Neuronal stem cell (in vitro differentiated cells): ENCODE results near the gene WIZ.

ENCODE experiments used
- DNase-seq: peaks from one replicate; pipeline ENCODE4 v3.0.0-alpha.2; 2013; ENCODE audit warnings: low spot score
- H2AFZ ChIP-seq: one replicate; pipeline ENCODE4 v1.6.1; 2013; ENCODE audit warnings: mild to moderate bottlenecking, low read length, inconsistent platforms
- H2AK5ac ChIP-seq: 2 replicates; pipeline ENCODE4 v1.6.1; 2013; ENCODE audit warnings: low read depth, mild to moderate bottlenecking, inconsistent platforms, low read length, moderate library complexity, mixed read lengths
- H2BK120ac ChIP-seq: 2 replicates; pipeline ENCODE4 v1.6.1; 2013; ENCODE audit warnings: low read depth, mild to moderate bottlenecking, inconsistent platforms, low read length, moderate library complexity, mixed read lengths
- H2BK12ac ChIP-seq: one replicate; pipeline ENCODE4 v1.6.1; 2013; ENCODE audit warnings: low read length, inconsistent platforms
- H2BK15ac ChIP-seq: 2 replicates; pipeline ENCODE4 v1.6.1; 2013; ENCODE audit warnings: mild to moderate bottlenecking, low read length, inconsistent platforms, mixed read lengths
- H2BK5ac ChIP-seq: one replicate; pipeline ENCODE4 v1.6.1; 2013; ENCODE audit warnings: inconsistent platforms, mild to moderate bottlenecking, low read length, moderate library complexity
- H3K14ac ChIP-seq: one replicate; pipeline ENCODE4 v1.6.1; 2013; ENCODE audit warnings: low read length, inconsistent platforms
- H3K18ac ChIP-seq: 2 replicates; pipeline ENCODE4 v1.6.1; 2013; ENCODE audit warnings: low read length, inconsistent platforms
- H3K23ac ChIP-seq: 2 replicates; pipeline ENCODE4 v1.6.1; 2013; ENCODE audit warnings: low read depth, mild to moderate bottlenecking, mixed read lengths, low read length, inconsistent platforms; ENCODE audit not compliant: poor library complexity
- H3K27ac ChIP-seq: replicated peaks from 3 replicates; pipeline ENCODE4 v1.5.1; 2013; ENCODE audit warnings: low read length, inconsistent platforms
- H3K27me3 ChIP-seq, 3 experiments: 2 replicates each; pipeline ENCODE4 v1.6.1; 2013; ENCODE audit warnings: low read length in 3 of 3, mild to moderate bottlenecking in 2 of 3, inconsistent platforms in 1 of 3, low read depth in 1 of 3, mixed read lengths in 1 of 3, moderate library complexity in 1 of 3; ENCODE audit not compliant: control insufficient read depth in 3 of 3, insufficient read depth in 3 of 3
- H3K36me3 ChIP-seq, 2 donors: replicated peaks in 1 of 2; 2 replicates each; pipeline ENCODE4 v1.6.1; 2013; ENCODE audit warnings: low read length in 2 of 2; ENCODE audit not compliant: control insufficient read depth in 2 of 2, insufficient read depth in 2 of 2
- H3K4ac ChIP-seq: 2 replicates; pipeline ENCODE4 v1.6.1; 2013; ENCODE audit warnings: inconsistent platforms, mild to moderate bottlenecking, low read length, moderate library complexity
- H3K4me1 ChIP-seq, 2 donors: 1 replicate in 1 of 2; 2 replicates in 1 of 2; pipeline ENCODE4 v1.6.1; 2013; ENCODE audit warnings: low read length in 2 of 2, low read depth in 1 of 2; ENCODE audit not compliant: control insufficient read depth in 2 of 2, insufficient read depth in 1 of 2
- H3K4me2 ChIP-seq: one replicate; pipeline ENCODE4 v1.6.1; 2013; ENCODE audit warnings: mild to moderate bottlenecking, low read length, inconsistent platforms; ENCODE audit not compliant: insufficient read depth, poor library complexity, severe bottlenecking
- H3K4me3 ChIP-seq, 2 donors: 2 replicates each; pipeline ENCODE4 v1.5.1; 2013; ENCODE audit warnings: low read length in 2 of 2, mild to moderate bottlenecking in 2 of 2, inconsistent platforms in 1 of 2, moderate library complexity in 1 of 2
- H3K79me1 ChIP-seq: one replicate; pipeline ENCODE4 v1.6.1; 2013; ENCODE audit warnings: low read depth, mild to moderate bottlenecking, inconsistent platforms, low read length, moderate library complexity
- H3K9ac ChIP-seq: one replicate; pipeline ENCODE4 v1.6.1; 2013; ENCODE audit warnings: mild to moderate bottlenecking, low read depth, low read length, inconsistent platforms; ENCODE audit not compliant: poor library complexity
- H3K9me3 ChIP-seq, 2 donors: replicated peaks in 1 of 2; 2 replicates each; pipeline versions ENCODE3 to v1.6.1; 2013; ENCODE audit warnings: low read length in 2 of 2, mild to moderate bottlenecking in 2 of 2, inconsistent platforms in 1 of 2, low read depth in 1 of 2, mixed read lengths in 1 of 2, moderate library complexity in 1 of 2; ENCODE audit not compliant: control insufficient read depth in 2 of 2, insufficient read depth in 1 of 2
- H4K8ac ChIP-seq: one replicate; pipeline ENCODE4 v1.6.1; 2013; ENCODE audit warnings: low read depth, mild to moderate bottlenecking, inconsistent platforms, low read length, moderate library complexity
- H4K91ac ChIP-seq: one replicate; pipeline ENCODE4 v1.6.1; 2013; ENCODE audit warnings: low read length, low read depth, mild to moderate bottlenecking, inconsistent platforms; ENCODE audit not compliant: poor library complexity
- WGBS, 2 donors: extraction: QIAGEN DNeasy Blood & Tissue Kit; methylation state at CpG; one replicate each; pipeline ENCODE4 v1.1.7; 2013; ENCODE audit warnings: missing lambda C conversion rate in 2 of 2, mixed read lengths in 1 of 2; ENCODE audit not compliant: insufficient read length in 2 of 2, insufficient replicate concordance in 1 of 2; ENCODE audit errors: extremely low coverage in 2 of 2; 5-methylcytosine and 5-hydroxymethylcytosine counted together

The WIZ gene

DNA sequence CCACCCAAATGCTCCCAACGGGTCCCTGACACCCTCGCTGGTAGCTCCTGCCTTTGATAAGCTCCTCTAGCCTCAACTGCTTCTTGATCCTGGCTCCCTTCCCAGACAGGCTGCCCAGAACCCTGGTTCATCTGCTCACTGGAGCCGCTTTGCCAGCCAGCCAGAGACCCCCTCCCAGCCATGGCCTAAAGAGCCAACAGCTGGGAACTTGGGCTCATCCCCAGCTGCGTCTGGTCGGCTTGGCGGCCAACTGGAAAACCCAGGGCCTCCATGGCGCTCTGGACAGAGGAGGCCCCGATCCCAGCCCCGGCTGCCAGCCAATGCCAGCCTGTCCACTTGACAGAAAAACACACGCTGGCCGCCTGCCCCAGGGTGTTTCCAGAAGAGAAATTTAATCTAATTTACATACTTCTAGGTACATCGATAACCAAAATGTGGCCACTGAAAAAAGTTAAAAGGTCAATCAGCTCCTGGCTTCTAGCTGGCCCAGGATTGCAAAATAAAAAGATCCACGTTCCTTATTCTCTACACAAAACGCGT lies 28.0 kb downstream of the WIZ start:
- Histone ChIP-seq H2AK5ac (no peak overlapping the region), H3K18ac (no peak overlapping the region), H3K4me3 (no peak overlapping the region), H3K27me3 (no peaks in the 10 kb centered on the region), H2BK12ac (no peak overlapping the region), H2BK15ac (no peak overlapping the region), H3K4me2 (no peak overlapping the region), H4K8ac (no peak overlapping the region), H3K79me1 (peaks cover 7% of the 10 kb centered on the region), H3K27ac (no peak overlapping the region), H3K23ac (no peak overlapping the region), H2AFZ (no peak overlapping the region), H4K91ac (no peak overlapping the region), H3K9ac (no peak overlapping the region), H3K4ac (no peak overlapping the region), H3K36me3 (peaks cover 38 to 63% of the 10 kb centered on the region in 2 donors), H2BK120ac (no peak overlapping the region), H3K14ac (no peak overlapping the region), H3K9me3 (peaks cover 6 to 11% of the 10 kb centered on the region in 2 donors), H2BK5ac (no peak overlapping the region), H3K4me1 (peaks cover 6 to 8% of the 10 kb centered on the region in 2 donors)
- no peak for DNase-seq
- WGBS, 2 donors: no CpG with 5 or more reads among the region's 15 CpGs

DNA sequence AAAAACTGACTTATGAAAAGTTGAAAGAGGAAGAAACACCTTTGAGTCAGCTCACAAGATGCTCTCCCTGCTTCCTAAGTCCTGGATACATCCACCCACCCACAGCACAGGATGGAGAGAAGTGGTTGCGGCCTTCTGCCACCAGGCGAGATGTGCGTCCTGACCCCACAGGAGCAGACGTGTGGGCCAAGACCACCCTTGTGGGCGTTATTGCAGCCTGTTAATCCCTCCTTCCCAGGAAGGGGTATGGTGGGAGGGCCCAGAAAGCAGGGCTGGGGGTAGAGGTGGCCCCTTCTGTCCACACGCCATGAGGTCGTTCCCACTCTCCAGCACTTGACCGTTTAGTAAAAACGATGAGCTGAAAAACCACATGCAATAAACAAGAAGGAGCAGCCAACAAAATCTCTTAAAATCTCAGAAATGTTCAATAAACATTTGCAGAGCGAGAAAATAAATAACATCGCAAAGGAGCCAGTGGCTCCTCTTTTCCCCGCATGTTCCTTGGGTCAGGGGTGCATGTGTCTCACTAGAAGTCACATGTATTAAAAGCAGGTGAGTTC lies 28.5 kb downstream of the WIZ start:
- H2AFZ ChIP-seq: no peak overlapping the region

DNA sequence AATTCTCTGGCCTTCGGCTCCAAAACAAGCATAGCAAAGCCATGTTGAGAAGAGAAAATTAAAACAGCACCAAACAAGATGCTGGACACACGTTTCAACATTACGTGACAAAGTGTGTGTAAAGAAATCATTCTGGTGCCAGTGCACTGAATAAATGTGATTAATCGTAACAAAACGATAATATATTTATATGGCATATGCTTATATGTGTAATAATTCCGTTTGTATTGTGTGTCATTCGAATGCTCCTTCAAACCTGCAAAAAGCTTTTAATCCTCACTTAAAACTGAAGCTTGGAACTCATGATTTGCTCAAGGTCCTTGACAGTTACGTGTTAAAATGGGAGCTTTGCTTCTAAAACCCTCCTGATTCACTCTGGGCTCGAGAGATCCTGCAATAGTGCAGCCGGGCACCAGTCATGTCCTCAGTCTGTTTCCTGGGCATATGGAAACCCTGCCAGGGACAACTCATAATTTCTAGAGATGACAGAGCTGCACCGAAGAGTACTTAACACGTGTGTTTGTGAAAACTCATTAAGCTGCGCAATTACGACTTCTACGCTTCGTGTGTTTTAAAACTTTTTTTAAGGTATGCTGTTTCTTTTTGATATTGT lies 30.2 kb downstream of the WIZ start:
- no peak overlapping the region for H3K4ac ChIP-seq
- no peak overlapping the region for H3K18ac ChIP-seq
- peaks cover 23 to 63% of the 10 kb centered on the region in 2 donors for H3K36me3 ChIP-seq
- H3K27me3 ChIP-seq: no peaks in the 10 kb centered on the region
- no peak overlapping the region for H3K4me2 ChIP-seq
- H2AFZ ChIP-seq: peak overlapping the region; percentile 52
- no peak for DNase-seq
- H2BK12ac ChIP-seq: no peak overlapping the region
- no peak overlapping the region for H2BK15ac ChIP-seq
- H3K9me3 ChIP-seq: peaks cover 9 to 13% of the 10 kb centered on the region in 2 donors
- H3K14ac ChIP-seq: no peak overlapping the region
- no CpG with 5 or more reads among the region's 16 CpGs for WGBS, 2 donors
- peaks cover 6 to 8% of the 10 kb centered on the region in 2 donors for H3K4me1 ChIP-seq
- no peak overlapping the region for H2BK120ac ChIP-seq
- peak overlapping the region in 1 of 2 donors; percentile 18 for H3K4me3 ChIP-seq
- no peak overlapping the region for H3K9ac ChIP-seq
- no peak overlapping the region for H2BK5ac ChIP-seq
- peaks cover 10% of the 10 kb centered on the region for H3K79me1 ChIP-seq
- H4K8ac ChIP-seq: no peak overlapping the region
- no peak overlapping the region for H3K23ac ChIP-seq
- no peak overlapping the region for H2AK5ac ChIP-seq
- no peak overlapping the region for H4K91ac ChIP-seq
- H3K27ac ChIP-seq: no peak overlapping the region

More for the DNA sequence above, 28.5 kb downstream of the WIZ start:
- peak overlapping the region; percentile 35 for H3K9ac ChIP-seq
- H3K4ac ChIP-seq: no peak overlapping the region
- H2BK12ac ChIP-seq: no peak overlapping the region
- H3K9me3 ChIP-seq: peaks cover 9 to 11% of the 10 kb centered on the region in 2 donors
- no peak overlapping the region for H3K27ac ChIP-seq
- no peak overlapping the region for H2BK120ac ChIP-seq
- H3K18ac ChIP-seq: no peak overlapping the region
- H2BK5ac ChIP-seq: no peak overlapping the region
- no peak overlapping the region for H2BK15ac ChIP-seq
- H4K91ac ChIP-seq: no peak overlapping the region
- no peak overlapping the region for H4K8ac ChIP-seq
- H3K23ac ChIP-seq: no peak overlapping the region
- H3K4me2 ChIP-seq: no peak overlapping the region
- H3K14ac ChIP-seq: no peak overlapping the region
- H3K4me3 ChIP-seq: no peak overlapping the region
- H3K79me1 ChIP-seq: peaks cover 8% of the 10 kb centered on the region
- WGBS, 2 donors: no CpG with 5 or more reads among the region's 12 CpGs
- H3K4me1 ChIP-seq: peaks cover 6 to 8% of the 10 kb centered on the region in 2 donors
- DNase-seq: no peak
- peaks cover 33 to 63% of the 10 kb centered on the region in 2 donors for H3K36me3 ChIP-seq
- H2AK5ac ChIP-seq: no peak overlapping the region
- H3K27me3 ChIP-seq: no peaks in the 10 kb centered on the region
